Muscle of leg (tissue), 11 donors: ENCODE measurements around the gene ELAC1. TPM values are rescaled to one million over a fixed set of nuclear protein-coding genes. Genes with fewer than 3 reads are reported as not detected.

ENCODE experiments used
- DNase-seq: peaks from one replicate; pipeline ENCODE4 v3.0.0; 2013
- H3K27ac ChIP-seq: one replicate; pipeline ENCODE4 v1.5.1; 2013; ENCODE audit warnings: mild to moderate bottlenecking, low read length, control low read depth
- H3K27me3 ChIP-seq: one replicate; pipeline ENCODE4 v1.6.1; 2013; ENCODE audit warnings: low read length; ENCODE audit not compliant: control insufficient read depth, insufficient read depth
- H3K36me3 ChIP-seq: one replicate; pipeline ENCODE4 v1.6.1; 2013; ENCODE audit warnings: low read length; ENCODE audit not compliant: control insufficient read depth, insufficient read depth
- H3K4me1 ChIP-seq: one replicate; pipeline ENCODE4 v1.6.1; 2013; ENCODE audit warnings: low read length; ENCODE audit not compliant: control insufficient read depth, insufficient read depth
- H3K4me3 ChIP-seq: one replicate; pipeline ENCODE4 v1.5.1; 2013; ENCODE audit warnings: low read length, control low read depth
- H3K9me3 ChIP-seq: replicated peaks from 2 replicates; pipeline ENCODE4 v1.6.1; 2013; ENCODE audit warnings: low read depth, low read length; ENCODE audit not compliant: control insufficient read depth
- WGBS: methylation state at CpG from one replicate; pipeline ENCODE4 v1.1.5; 2013; ENCODE audit warnings: missing lambda C conversion rate; ENCODE audit not compliant: insufficient coverage; 5-methylcytosine and 5-hydroxymethylcytosine counted together
- polyA plus RNA-seq, 8 donors: library from polyadenylated mRNA; unstranded; fragments of 120-200 nt; gene quantifications; one replicate each; pipeline versions ENCODE4 v1.2.1 to v1.2.3, GENCODE V29; 2013; ENCODE audit warnings: inconsistent platforms in 1 of 8, low replicate concordance in 1 of 8; ENCODE audit not compliant: insufficient read length in 8 of 8, insufficient read depth in 1 of 8
- total RNA-seq: library from RNA; stranded (reverse); fragments of 120-200 nt; gene quantifications from one replicate; pipeline ENCODE4 v1.2.4, GENCODE V29; 2013

Gene ELAC1
- total and polyA plus RNA-seq, 9 donors: 5.0 to 7.5 (median 6.3) TPM

DNA sequence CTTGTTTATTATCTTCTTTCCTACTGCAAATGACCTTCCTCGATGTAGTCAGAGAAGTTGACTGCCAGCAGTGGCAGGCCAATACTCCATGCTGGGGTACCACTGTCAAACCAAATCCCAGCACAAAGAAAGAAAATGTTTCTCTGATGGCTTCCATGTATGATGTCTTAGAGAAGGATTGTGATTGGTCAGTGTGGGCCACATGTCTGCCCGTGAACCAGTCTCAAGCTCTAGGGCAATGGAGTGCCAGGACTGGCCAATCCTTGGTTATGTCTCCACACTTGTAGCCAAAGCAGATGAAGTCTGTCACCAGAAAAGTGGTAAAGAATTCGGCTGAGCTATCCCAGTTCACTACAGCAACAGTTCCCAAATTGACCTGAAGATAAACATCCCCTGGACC lies 44.6 kb downstream of the ELAC1 start:
- Histone ChIP-seq H3K27ac (no peak overlapping the region), H3K9me3 (no peaks in the 10 kb centered on the region), H3K4me1 (no peaks in the 10 kb centered on the region), H3K27me3 (no peaks in the 10 kb centered on the region), H3K4me3 (no peak overlapping the region), H3K36me3 (no peaks in the 10 kb centered on the region)
- DNase-seq: no peak
- WGBS: 75% methylated on average over 1 of the region's 3 CpGs

DNA sequence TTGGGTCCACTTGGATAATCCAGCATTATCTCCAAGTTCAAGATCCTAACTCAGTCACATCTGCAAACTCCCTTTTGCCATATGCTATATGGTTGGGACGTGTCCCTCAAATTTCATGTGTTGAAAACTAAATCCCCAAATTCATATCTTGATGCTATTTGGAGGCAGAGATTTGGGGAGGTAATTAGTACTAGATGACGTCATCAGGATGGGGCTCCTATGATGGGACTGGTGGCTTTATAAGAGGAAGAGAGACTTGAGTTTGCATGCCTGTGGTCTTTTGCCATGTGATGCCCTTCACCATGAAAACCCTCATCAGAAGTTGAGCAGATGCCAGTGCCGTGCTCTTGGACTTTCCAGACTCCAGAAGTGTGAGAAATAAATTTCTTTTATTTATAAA lies 45.4 kb downstream of the ELAC1 start:
- Histone ChIP-seq H3K4me3 (no peak overlapping the region), H3K4me1 (no peaks in the 10 kb centered on the region), H3K27ac (no peak overlapping the region), H3K9me3 (no peaks in the 10 kb centered on the region), H3K27me3 (no peaks in the 10 kb centered on the region), H3K36me3 (no peaks in the 10 kb centered on the region)
- no peak for DNase-seq
- no CpG with 5 or more reads among the region's 3 CpGs for WGBS

DNA sequence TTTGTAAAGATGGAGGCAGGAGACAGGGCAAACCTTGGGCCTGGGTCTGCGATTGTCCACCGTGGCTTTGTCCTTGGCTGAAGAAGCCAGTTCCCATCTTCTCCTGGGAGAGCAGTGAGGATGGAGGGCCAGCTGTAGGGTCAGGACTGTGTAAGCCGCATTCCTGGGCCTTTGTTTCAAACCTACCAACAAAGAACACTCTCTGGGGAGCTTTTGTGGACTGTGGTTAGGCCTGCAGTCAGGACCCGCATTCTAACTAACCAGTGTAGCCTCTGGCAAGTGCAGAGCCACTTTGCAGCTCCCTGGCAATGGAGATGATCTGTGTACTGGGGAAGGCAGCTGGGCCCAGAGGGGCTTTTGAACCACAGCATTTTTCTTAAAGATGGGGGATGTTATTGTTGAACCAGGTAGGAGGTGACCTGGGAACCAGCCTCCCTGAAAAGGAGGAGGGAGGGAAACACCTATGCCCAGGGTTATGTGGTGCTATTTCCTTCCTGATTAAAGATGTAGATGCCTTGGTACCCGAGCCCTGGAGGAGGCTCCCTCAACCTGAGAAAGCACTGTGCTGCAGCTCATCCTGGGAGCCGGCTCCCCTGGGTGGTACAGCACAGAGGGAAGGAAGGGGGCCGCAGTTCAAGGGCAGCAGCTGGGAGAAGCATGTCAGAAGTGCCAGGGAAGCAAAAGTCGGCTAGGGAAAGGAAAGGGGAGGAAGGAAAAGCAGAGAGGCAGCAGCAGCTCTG lies 49.5 kb downstream of the ELAC1 start:
- WGBS: 52% methylated on average over 6 of the region's 8 CpGs
- no peaks in the 10 kb centered on the region for H3K9me3 ChIP-seq
- DNase-seq: no peak
- H3K4me3 ChIP-seq: no peak overlapping the region
- H3K36me3 ChIP-seq: no peaks in the 10 kb centered on the region
- no peaks in the 10 kb centered on the region for H3K27me3 ChIP-seq
- H3K27ac ChIP-seq: no peak overlapping the region
- no peaks in the 10 kb centered on the region for H3K4me1 ChIP-seq

DNA sequence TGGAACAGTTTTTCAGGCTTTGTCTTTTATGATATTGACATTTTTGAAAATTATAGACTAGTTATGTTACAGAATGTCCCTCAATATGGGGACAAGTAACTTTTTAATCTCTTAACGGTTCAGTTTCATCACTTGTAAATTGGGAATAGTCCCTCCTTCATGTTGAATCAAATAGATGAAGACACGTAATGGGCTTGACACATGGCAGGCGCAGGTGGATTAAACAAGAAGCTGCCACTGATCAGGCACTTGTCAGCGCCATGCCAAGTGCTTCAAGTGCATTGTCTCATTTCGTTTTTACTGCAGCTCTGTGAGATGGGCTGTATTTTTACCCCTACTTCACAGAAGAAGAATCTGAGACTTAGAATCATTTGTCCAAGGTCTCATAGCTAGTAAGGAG lies 52.7 kb downstream of the ELAC1 start:
- Histone ChIP-seq H3K4me1 (no peaks in the 10 kb centered on the region), H3K4me3 (no peak overlapping the region), H3K36me3 (peaks cover under 1% of the 10 kb centered on the region), H3K27me3 (no peaks in the 10 kb centered on the region), H3K27ac (no peak overlapping the region), H3K9me3 (no peaks in the 10 kb centered on the region)
- WGBS: 93% methylated on average over 3 of the region's 5 CpGs
- no peak for DNase-seq

DNA sequence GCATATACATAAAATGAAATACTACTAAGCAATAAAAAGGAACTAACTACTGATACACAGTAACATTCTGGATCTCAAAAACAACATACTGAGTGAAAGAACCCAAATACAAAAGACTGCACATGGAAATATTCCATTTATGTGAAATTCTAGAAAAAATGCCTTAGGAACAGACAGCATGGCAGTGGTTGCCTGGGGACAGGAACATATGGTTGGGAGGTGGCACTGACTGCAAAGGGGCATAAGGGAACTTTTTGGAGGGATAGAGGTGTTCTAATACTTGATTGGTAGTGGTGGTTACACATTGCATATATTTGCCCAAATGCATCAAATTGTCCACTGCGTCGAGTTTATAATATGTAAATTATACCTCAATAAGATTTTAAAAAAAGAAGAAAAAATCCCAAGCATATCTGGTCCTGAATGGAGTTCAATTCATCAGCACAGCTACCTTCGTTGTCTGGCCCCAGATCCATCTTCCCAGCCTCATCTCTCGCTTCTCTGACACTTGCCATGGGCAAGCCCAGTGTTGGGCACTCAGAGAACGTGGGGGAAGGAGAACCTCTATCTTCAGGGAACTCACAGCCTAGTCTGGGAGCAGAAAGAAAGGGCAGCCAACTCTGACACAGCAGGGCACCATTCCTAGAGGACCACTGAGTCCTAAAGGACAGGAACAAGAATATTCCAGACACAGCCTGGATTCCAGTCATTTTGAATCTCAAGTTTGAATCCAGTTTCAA lies 53.6 kb downstream of the ELAC1 start:
- Histone ChIP-seq H3K27ac (no peak overlapping the region), H3K27me3 (no peaks in the 10 kb centered on the region), H3K4me1 (no peaks in the 10 kb centered on the region), H3K4me3 (no peak overlapping the region), H3K9me3 (no peaks in the 10 kb centered on the region), H3K36me3 (peaks cover 7% of the 10 kb centered on the region)
- 80% methylated on average over 1 of the region's 5 CpGs for WGBS
- no peak for DNase-seq

DNA sequence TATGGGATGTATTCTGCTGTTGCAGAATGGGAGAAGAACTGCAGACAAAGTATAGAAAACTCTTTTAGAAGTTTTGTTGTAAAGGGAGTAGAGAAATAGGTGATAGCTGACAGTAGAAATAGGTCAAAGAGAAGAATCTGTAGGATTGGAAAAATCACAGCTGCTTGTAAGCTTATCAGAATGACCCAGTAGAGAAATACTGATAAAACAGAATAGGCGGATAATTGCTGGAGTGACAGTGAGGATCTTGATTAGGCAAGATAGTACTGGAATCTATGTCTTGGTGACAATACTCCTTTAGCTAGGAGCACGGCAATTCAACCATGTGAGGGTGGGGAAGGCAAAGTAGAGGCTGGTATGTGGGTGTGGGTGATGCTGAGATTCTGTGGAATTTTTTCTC lies 57.7 kb downstream of the ELAC1 start:
- peaks cover 13% of the 10 kb centered on the region for H3K36me3 ChIP-seq

DNA sequence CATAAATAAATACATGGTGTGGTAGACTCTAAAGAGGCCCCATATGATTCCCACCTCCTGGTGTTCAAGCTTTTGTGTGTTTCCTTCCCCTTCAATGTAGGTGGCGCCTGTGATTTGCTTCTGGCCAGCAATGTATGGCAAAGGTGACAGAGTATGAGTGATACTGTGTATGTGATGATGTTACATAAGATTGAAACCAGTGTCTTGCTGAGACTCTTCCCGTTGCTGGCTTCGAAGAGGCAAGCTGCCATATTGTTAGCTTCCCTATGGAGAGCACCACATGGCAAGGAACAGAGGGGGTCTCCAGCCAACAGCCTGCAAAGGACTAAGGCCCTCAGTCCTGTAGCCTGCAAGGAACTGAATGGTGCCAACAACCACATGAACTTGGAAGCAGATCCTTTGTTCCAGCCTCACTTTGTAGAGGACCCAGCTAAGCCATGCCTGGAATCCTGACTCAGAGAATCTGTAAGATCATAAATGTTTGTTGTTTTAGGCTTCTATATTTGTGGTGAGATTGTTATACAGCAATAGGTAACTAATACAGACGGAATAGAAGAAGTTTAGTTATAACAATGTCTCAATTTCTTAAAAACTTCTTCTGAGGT lies 60.5 kb downstream of the ELAC1 start:
- Histone ChIP-seq H3K4me3 (no peak overlapping the region), H3K9me3 (no peaks in the 10 kb centered on the region), H3K27ac (no peak overlapping the region), H3K27me3 (no peaks in the 10 kb centered on the region), H3K36me3 (peaks cover 14% of the 10 kb centered on the region), H3K4me1 (peaks cover 6% of the 10 kb centered on the region)
- 86% methylated on average over 2 of the region's 4 CpGs for WGBS
- DNase-seq: no peak

More for the DNA sequence above, 57.7 kb downstream of the ELAC1 start:
- Histone ChIP-seq H3K27ac (no peak overlapping the region), H3K9me3 (no peaks in the 10 kb centered on the region), H3K4me1 (peaks cover 6% of the 10 kb centered on the region), H3K4me3 (no peak overlapping the region), H3K27me3 (no peaks in the 10 kb centered on the region)
- no peak for DNase-seq
- WGBS: 80% methylated on average over 1 of the region's 2 CpGs

DNA sequence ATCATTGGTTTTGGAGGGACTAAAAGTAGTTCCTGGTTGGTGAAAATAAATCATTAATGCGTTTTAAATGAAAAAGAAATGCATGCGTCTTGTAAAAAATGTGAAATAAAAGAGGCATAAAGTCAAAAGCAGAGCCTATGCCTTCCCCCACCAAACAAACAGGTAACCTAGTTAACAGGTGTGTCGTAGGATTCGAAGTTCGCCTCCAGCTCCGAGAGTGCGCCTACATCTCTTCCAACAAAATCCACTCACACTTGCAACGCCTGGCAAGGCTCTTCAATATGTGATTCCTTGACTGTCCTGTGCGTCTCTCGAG lies 61.5 kb downstream of the ELAC1 start:
- DNase-seq: peak; percentile 73
- Histone ChIP-seq H3K9me3 (no peaks in the 10 kb centered on the region), H3K27me3 (no peaks in the 10 kb centered on the region), H3K27ac (peak overlapping the region; percentile 96), H3K4me1 (peaks cover 6% of the 10 kb centered on the region), H3K36me3 (peaks cover 15% of the 10 kb centered on the region), H3K4me3 (peak overlapping the region; percentile 73)
- WGBS: 5% methylated on average over 8 of the region's 10 CpGs

DNA sequence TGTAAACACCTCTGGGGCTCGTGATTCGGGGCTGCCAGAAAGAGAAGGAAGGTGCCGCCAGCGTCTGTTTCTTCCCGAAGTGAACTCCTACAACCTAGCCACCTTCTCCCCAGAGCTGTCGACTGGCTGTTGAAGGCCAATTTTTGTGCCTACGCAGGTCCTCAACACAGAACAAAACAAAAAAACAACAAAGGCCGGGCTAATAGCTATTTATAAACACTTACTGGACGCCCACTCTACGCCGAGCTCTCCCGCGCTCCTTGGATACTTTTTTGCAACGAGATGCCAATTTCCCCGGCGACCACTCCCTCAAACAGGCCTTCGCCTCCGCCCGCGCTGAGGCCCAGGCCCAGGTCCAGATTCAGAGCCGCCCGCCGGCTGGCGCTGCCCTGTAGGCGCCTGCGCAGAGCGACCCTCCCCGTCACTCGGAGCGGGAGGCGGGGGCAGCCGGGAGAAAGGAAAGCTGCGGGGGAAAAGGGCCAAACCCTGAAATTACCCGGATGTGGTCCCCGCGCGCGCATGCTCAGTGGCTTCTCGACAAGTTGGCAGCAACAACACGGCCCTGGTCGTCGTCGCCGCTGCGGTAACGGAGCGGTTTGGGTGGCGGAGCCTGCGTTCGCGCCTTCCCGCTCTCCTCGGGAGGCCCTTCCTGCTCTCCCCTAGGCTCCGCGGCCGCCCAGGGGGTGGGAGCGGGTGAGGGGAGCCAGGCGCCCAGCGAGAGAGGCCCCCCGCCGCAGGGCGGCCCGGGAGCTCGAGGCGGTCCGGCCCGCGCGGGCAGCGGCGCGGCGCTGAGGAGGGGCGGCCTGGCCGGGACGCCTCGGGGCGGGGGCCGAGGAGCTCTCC lies 62.1 kb downstream of the ELAC1 start, which contains the start of gene SMAD4:
TSS of gene SMAD4 (plus strand) at position 520 of the 843 bp plus-strand sequence. CDS start 16,834 bp downstream, outside the sequence.
- peaks cover 6% of the 10 kb centered on the region for H3K4me1 ChIP-seq
- peaks cover 18% of the 10 kb centered on the region for H3K36me3 ChIP-seq
- no peaks in the 10 kb centered on the region for H3K27me3 ChIP-seq
- peak within 1 kb of the TSS; percentile 74 for H3K4me3 ChIP-seq
- peak within 1 kb of the TSS; percentile 96 for H3K27ac ChIP-seq
- H3K9me3 ChIP-seq: no peaks in the 10 kb centered on the region
- DNase-seq: peak; percentile 98
- under 1% methylated on average over 72 of the region's 79 CpGs for WGBS
